HG03520 (cell line): ENCODE measurements around the gene GINM1.

Experiments used
- ATAC-seq: cut with Tn5 transposase; IDR thresholded peaks from one replicate; pipeline ENCODE4 v1.9.1; 2021; ENCODE audit warnings: mild to moderate bottlenecking, moderate library complexity; ENCODE audit not compliant: unreplicated experiment

The GINM1 gene, protein sequence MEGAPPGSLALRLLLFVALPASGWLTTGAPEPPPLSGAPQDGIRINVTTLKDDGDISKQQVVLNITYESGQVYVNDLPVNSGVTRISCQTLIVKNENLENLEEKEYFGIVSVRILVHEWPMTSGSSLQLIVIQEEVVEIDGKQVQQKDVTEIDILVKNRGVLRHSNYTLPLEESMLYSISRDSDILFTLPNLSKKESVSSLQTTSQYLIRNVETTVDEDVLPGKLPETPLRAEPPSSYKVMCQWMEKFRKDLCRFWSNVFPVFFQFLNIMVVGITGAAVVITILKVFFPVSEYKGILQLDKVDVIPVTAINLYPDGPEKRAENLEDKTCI

DNA sequence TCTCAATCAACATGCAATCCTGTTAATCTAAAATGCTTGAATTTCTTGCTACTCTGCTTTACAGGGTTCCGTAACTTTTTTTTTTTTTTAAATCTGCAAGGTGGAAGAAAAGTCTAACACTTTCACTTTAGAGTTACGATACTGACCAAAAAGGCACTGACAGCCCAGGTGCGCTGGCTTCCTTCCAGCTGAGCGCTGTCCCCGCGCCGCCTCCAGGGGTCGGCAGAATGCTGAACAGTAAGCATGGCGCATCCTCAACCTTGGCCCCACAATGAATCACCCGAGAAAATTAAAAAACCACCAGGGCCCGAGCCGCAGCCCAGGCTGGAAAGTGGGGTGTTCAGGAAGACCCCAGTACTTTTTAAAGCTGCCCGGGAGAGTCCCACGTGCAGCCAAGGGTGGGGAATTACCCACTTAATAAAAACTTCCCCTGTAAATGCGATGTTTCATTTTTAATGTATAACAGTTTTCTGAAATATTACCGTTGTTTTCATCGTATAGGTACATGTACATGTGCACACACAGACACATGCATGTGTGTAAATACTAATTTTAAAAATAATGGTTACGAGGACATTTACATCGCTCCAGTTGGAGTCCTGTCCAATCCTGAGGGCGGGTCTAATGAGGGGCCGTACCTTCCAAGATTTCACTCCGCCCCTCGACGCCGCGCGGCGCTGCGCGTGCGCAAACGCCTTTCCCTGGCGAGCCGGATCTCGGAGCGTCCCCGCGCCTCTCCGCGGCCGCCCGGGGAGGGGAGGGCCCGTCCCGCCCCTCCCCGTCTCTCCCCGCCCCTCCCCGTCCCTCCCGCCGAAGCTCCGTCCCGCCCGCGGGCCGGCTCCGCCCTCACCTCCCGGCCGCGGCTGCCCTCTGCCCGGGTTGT lies at the start of gene GINM1:
Gene GINM1, plus strand, starts transcription at position 849 of the 883 bp plus-strand sequence. CDS start 40 bp downstream, outside the sequence.
- ATAC-seq: peak; percentile 81

DNA sequence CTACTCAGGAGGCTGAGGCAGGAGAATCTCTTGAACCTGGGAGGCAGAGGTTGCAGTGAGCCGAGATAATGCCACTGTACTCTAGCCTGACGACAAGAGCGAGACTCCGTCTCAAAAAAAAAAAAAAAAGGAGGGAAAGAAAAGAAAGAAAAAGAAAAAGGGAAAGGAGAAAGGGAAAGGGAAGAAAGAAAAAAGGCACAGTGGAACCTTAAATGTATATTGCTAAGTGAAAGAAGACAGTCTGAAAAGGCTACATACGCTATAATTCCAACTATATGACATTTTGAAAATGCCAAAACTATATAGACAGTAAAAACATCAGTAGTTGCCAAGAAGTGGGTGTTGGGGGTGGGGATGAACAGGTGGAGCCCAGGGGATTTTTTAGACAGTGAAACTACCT lies 36.5 kb upstream of the GINM1 start:
- ATAC-seq: no peak

DNA sequence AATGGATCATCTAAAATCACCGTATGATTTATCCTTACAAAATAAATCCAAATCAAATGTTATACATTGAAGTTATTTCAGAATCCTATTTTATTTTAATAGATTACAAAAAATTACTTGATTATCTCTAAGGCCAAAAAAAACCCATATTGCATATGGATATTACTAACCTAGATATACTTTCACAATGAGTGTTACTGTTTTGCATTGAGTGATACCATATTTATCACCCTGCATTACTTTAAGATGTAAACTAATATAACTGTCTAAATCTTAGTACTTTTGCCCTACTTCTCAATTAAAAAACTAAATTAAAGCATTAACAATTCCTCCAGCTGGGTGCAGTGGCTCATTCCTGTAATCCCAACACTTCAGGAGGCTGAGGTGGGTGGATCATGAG lies 31.4 kb upstream of the GINM1 start:
- no peak for ATAC-seq

DNA sequence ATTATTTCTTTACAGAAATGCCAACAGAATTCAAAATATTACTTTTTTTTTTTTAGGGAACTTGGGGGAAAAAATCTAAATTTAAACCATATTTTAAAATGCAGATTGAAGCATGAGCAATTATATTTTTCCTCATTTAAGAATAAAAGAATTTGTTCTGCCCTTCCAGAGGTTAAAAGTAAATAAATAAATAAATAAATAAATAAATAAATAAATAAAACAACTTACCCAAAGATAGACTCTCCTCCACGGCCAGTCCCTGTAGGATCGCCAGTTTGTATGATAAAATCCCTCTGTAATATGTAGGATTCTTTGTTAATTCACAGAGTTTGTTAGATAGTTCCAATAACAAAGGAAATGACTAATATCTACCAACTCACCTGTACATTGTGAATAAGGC lies 25.0 kb upstream of the GINM1 start:
- no peak for ATAC-seq

DNA sequence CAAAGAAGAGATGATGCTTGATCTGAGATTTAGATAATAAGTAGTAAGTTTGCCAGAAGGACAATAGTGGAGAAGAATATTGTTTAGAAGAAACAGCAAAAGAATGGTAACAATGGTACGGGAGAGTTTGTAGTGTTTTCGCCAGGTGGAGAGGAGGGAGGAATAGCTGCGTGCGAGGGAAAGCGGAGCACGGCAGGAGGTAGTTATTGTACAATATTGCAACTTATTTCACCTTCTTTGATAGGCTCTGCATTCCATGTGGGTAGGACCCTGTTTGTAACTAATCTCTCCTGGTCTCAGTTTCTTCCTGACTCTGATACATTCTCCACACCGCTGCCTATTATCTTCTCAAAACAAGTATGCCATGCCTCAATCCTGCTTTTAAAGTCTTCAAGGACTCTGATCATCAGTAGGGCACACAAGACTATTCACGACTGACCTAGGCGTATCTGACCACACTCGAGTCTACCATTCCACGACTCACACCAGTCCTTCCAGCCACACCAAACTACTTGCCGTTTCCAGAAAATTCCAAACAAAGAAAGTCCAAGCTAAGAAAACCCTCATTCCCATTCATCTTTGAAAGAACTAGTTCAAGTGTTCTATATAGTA lies 21.4 kb upstream of the GINM1 start:
- no peak for ATAC-seq

DNA sequence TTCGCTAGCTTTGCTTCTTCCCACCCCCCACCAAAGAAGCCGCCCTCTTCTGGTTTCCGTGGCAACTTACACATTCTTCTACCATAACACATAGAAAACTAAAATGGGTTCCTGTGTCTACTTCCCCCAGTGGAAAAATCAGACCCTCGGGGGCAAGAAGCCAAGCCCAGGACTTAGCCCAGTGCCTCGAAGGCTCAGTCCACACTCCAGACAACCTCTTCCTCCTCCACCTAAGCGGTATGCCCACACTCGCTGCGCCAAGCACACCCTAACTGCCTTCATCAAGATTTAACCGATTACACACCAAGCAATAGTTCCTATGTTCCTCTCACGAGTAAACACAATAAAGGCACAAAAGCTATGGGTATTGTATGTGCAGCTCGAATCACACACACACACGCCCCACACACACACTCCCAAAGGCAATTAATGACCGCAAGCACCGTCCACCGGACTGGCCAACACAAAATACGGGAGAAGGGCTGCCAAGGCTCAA lies 20.9 kb upstream of the GINM1 start:
- ATAC-seq: no peak

DNA sequence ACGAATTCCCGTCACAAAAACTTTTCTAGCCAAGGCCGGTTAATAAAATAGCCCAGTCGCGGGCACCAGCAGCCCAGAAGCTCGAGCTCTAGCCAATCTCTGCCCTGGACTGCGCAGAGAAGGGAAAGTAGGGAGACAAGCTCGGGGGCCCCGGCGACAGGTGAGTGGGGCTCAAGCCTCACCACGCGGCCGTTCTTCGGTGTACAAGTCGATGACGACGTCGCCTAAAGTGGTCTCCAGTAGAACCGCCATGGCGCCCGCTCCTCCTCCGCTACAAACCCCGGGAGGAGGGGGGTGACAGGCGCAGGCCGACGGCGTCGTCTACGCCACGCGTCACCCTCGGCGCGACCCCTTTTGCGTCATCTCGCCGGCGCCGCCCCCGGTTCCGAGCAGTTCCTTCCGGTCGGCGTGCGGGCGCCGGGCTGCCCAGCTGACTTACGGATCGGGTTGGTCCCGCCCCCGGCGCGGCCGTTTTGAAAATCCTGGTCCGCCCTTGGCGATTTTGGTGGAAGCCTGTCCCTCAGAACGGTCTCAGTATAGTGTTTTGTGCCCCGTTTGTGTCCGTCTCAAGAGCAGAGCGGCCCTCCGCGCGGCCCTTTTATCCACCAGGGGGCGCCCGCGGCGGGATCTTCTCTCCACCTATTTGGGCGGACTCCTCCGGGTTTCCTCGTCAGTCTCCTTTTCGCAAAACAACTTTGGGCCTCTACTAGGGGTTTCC lies 20.3 kb upstream of the GINM1 start, which contains the start of gene PPIL4:
Gene PPIL4, minus strand, starts transcription at position 290 of the 718 bp plus-strand sequence. Its CDS starts 38 bp downstream, at position 252.
- ATAC-seq: peak; percentile 82

DNA sequence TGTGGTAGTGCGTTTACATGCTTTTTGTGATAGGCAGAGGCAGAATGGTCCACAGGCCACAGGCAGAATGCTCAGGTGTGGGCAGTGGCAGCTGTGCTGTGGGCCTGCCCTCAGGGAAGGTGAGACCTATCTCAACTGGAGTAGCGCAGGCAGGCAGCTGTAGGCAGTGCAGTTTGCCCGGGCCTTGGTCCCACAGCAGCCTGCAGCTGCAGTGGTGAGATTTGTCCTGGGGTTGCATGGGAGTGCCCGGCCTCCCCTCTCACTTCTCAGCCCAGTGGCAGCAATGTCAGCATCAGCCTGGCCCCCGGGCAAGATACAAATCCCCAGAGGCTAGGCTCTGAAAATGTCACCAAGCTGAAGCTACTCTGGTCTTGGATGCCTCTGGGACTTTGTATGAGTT lies 14.3 kb upstream of the GINM1 start:
- no peak for ATAC-seq

DNA sequence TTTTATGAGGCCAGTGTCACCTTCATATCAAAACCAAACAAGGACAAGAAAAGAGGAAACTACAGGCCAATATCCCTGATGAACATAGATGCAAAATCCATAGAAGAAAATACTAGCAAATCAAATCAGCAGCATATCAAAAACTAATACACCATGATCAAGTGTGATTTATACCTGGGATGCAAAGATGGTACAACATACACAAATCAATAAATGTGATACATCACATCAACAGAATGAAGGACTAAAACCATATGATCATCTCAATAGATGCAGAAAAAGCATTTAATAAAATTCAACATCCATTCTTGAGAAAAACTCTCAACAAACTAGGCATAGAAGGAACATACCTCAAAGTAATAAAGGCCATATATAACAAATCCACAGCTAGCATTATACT lies 8.1 kb upstream of the GINM1 start:
- no peak for ATAC-seq

DNA sequence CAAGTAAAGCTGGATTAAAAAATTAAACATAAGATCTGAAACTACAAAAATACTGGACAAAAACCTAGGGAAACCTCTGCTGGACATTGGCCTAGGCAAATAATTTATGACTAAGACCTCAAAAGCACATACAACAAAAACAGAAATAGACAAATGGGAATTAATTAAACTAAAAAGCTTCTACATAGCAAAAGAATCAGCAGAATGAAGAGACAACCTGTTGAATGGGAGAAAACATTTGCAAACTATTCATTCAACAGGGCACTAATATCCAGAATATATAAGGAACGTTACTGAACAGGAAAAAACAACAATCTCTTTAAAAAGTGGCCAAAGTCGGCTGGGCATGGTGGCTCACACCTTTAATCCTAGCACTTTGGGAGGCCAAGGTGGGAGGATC lies 6.8 kb upstream of the GINM1 start:
- no peak for ATAC-seq

DNA sequence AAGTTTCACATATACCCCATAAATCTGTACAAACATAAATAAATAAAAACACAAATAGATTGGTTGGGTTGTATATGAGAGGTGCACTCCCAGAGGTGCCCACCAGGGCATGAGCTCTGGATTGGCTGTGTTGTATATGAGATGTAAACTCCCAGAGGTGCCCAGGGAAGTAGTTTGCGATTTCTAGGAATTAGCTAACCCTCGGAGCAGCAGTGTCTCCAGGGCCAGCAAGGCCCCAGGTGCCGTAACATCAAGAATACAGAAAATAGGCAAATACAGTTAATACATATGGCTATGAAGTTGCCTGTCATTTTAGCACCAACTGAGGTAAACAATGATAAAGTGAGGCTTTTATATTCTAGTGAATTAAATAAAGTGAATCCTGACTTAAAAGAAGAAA lies 5.4 kb upstream of the GINM1 start:
- no peak for ATAC-seq

DNA sequence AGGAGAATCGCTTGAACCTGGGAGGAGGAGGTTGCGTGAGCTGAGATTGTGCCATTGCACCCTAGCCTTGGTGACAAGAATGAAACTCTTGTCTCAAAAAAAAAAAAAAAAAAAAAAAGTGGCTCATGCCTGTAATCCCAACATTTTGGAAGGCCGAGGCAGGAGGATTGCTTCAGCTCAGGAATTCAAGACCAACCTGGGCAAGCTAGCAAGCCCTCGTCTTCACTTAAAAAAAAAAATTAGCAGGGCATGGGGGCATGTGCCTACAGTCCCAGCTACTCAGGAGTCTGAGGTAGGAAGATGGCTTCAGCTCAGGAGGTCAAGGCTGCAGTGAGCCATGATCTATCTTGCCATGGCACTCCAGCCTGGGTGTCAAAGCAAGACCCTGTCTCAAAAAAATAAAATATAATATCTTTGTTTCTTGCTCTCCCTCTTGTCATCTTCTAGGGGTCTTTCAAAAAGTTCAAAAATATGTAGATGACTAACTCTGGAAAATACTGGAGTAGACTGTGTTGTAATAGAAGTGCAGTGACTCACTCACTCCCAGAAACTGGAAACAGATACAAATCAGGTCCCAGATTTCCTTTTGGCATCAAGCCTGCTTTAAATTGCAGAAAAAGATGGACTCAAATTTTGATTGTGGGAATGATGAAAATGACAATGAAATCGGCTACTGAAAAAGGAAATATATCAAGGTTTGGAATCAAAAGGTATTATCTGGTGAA lies 2.8 kb upstream of the GINM1 start:
- no peak for ATAC-seq

DNA sequence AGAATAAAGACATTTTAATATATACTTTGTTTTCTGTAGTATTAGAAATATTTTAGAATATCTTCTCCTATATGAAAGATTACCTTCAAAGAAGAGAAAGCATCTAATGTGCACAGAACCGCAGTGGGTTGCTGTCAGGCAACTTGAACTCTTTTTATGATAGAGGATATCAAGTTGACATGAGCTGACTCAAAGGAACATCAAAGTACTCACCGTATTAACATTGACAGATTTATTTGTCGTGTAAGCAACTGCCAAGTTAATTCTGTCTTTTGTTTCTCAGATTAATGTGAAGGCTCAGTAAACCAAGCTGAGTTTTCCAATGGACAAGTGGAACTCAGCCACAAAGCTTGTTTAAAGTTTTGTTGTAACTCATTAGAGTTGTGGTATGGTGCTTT lies 2.2 kb upstream of the GINM1 start:
- ATAC-seq: no peak

DNA sequence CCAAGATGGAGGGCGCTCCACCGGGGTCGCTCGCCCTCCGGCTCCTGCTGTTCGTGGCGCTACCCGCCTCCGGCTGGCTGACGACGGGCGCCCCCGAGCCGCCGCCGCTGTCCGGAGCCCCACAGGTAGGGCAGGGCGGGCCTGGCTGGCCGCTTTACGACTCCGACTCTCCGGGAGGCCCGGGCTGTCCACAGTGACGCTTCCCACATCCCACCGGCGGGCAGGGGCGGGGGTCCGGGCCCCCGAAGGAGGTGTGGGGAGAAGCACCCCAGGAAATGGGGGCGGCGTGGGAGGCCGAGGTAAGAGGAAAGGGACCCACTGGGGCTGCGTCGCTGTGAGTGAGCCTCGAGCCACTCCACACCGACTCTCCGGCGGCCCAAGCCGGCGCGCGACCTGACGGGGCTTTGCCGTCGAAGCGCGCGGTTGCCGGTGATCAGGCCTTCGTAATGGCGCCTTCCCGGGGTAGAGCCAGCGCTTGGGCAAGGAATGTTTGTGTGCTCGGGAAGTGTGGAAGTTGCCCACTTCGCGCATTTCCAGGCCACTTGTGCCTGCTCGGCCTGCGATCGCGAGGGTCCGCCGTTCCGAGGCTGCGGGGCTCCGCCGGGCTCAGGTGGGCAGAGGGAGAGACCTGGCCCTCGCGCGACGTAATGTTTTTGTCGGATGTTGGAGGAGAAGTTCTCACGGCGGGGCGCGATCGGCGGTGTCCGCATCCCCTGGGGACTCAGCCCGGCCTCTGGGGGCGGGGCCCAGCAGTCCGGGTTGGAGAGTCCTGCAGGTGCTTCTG lies 427 bp downstream of the GINM1 start:
- ATAC-seq: peak; percentile 9

DNA sequence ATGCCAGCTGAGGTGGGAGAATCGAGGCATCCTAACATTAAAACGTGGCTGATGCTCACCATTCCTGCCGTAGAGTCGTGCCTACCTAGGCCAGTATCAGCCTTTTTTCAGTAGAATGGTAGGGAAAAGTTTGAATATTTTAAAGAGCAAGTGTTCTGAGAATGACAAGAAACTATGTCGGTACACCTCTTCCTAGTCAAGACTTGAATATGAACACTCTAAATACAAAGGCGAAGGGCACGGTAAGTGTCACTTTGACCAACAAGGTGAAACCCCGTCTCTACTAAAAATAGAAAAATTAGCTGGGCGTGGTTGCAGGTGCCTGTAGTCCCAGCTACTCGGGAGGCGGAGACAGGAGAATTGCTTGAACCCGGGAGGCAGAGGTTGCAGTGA lies 1.0 kb downstream of the GINM1 start:
- no peak for ATAC-seq

DNA sequence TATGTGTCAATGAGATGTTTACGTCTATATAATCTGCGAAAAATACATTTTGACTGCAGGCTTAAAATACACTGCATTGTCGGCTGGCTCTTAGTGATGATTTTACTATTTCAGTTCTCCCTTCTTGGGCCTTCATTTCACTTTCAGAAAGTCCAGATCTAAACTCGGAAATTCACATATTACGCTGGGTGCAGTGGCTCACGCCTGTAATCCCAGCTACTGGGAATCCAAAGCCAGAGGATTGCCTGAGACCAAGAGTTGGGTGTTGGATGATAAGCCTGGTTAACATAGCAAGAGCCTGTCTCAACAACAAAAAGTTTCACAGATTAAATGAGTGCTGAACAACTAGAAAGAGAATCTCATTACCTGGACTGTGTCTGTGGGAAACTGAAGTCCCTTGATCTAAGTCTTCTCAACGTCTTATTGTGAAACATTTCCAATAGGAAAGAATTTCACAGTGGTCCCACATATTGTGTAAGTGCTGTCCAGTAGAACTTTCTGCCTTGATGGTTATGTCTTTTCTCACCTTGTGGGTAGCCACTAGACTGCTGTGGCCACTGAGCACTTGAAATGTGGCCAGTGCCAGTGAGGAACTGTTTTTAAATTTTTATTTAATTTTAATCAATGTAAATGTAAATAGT lies 1.9 kb downstream of the GINM1 start:
- ATAC-seq: no peak

DNA sequence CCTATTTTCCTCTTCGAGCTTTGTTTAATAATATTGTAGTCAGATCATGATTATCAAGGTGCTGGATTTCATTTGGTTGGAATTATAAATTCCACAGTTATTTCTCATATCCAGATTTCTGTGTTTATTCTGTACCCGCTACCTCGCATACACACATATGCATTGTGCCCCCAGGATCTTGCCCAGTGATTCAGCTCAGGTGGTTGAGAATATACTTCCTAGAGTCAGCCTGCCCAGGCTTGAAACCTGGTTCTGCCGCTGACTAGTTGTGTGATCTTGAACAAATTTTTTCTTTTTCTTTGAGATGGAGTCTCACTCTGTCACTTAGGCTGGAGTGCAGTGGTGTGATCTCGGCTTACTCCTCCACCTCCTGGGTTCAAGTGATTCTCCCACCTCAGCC lies 14.7 kb downstream of the GINM1 start:
- no peak for ATAC-seq

DNA sequence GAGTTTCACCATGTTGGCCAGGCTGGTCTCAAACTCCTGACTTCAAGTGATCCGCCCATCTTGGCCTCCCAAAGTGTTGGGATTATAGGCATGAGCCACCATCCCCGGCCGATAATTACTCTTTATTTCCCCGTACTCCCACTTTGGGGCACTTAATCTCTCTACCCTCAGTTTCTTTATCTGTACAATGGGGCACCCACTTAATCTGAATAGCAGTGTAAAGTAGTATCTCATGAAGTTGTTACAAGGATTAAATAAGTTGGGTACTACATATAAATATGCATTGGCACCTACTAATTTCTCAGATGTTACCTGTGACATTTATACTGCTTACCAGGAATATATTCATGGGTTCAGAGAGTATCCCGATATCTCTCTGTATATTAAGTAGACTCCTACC lies 15.2 kb downstream of the GINM1 start:
- ATAC-seq: no peak

DNA sequence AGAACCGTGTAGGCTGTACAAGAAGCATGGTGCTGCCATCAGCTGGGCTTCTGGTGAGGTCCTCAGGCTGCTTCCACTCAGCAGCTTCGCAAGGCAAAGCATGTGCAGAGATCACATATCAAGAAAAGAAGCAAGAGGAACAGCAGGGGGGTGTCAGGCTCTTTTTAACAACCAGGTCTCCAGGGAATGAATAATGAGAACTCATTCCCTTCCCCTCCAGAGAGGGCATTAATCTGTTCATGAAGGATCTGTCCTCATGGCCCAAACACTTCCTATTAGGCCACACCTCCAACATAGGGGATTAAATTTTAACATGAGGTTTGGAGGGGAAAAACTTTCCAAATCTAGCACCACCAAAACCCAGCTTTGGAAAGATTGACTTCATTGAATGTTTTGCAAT lies 20.0 kb downstream of the GINM1 start:
- ATAC-seq: no peak
